Measurements from ENCODE around the gene WDR49. TPM values are rescaled to one million over a fixed set of nuclear protein-coding genes. Genes with fewer than 3 reads are reported as not detected.

The WDR49 gene
- total RNA-seq, 1 experiment from 2014 or later, result 1.4 TPM

DNA sequence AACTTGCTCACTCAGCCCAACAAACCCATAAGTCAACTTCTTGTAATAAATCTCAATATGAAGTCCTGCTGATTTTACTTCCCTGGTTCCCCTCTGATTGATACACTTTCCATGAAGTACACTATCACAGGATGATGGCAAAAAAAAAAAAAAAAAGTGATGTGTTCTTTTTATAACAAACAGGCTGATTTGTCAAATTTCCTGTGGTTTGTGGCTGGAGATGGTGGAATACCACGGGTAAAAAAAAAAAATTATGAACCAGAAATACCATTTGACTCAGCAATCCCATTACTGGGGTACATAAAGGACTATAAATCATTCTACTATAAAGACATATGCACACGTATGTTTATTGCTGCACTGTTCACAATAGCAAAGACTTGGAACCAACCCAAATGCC, 169.2 kb downstream of the WDR49 start:
- DNase-seq, result no peak
- H3K27ac Mint-ChIP-seq (ENCODE audit: unreplicated experiment), result no peak overlapping the region
- no peaks in the 10 kb centered on the region for H3K36me3 Mint-ChIP-seq (ENCODE audit: insufficient read depth, unreplicated experiment)
- TF ChIP-seq, protein P1, sequence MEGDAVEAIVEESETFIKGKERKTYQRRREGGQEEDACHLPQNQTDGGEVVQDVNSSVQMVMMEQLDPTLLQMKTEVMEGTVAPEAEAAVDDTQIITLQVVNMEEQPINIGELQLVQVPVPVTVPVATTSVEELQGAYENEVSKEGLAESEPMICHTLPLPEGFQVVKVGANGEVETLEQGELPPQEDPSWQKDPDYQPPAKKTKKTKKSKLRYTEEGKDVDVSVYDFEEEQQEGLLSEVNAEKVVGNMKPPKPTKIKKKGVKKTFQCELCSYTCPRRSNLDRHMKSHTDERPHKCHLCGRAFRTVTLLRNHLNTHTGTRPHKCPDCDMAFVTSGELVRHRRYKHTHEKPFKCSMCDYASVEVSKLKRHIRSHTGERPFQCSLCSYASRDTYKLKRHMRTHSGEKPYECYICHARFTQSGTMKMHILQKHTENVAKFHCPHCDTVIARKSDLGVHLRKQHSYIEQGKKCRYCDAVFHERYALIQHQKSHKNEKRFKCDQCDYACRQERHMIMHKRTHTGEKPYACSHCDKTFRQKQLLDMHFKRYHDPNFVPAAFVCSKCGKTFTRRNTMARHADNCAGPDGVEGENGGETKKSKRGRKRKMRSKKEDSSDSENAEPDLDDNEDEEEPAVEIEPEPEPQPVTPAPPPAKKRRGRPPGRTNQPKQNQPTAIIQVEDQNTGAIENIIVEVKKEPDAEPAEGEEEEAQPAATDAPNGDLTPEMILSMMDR (IDR thresholded peaks at IDR 0.05; ENCODE audit: unreplicated experiment), result no peak
- no peak overlapping the region for H3K4me3 Mint-ChIP-seq (ENCODE audit: low read depth, unreplicated experiment)
- no peaks in the 10 kb centered on the region for H3K4me1 Mint-ChIP-seq (ENCODE audit: low read depth, unreplicated experiment)
- CTCF ChIA-PET, result no interaction called here
- BruUV-seq (replicated peaks), result no TSS peak
- intact Hi-C loops (cut with micrococcal nuclease; ENCODE audit: unreplicated experiment), result no loop called here
- H3K9me3 Mint-ChIP-seq (ENCODE audit: low read depth, unreplicated experiment), result no peaks in the 10 kb centered on the region
- H3K27me3 Mint-ChIP-seq (ENCODE audit: unreplicated experiment), result no peaks in the 10 kb centered on the region

DNA sequence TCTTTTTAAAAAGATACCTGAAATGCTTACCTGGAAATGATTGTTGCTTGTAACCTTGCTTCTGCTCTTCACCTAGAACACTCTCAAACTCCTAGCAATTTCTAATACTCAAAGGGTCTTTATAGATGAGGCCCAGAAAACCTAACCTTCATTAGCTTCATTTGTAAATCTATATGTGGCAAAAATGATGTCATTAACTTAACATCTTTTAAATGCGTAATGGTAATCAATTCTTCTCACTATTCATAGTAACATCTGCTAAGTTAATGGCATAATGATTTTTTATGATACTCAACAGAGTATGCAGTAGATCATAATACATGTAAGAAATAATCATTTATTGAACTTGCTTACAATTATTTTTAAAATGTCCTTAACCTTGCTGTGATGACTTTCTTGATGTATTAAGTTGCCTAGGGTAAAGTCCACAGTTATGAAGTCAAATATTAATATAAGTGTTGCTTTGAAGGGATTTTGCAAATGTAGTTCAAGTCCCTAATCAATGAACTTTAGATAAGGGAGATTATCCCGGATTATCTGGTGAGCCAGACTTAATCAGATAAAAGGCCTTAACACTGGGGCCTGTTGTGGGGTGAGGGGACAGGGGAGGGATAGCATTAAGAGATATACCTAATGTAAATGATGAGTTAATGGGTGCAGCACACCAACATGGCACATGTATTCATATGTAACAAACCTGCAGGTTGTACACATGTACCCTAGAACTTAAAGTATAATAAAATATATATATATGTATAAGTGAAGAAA, 169.8 kb downstream of the WDR49 start:
- Mint-ChIP-seq H3K27ac (ENCODE audit: unreplicated experiment) (no peak overlapping the region), H3K27me3 (ENCODE audit: unreplicated experiment) (no peaks in the 10 kb centered on the region), H3K4me3 (ENCODE audit: low read depth, unreplicated experiment) (no peak overlapping the region), H3K36me3 (ENCODE audit: insufficient read depth, unreplicated experiment) (no peaks in the 10 kb centered on the region), H3K9me3 (ENCODE audit: low read depth, unreplicated experiment) (no peaks in the 10 kb centered on the region), H3K4me1 (ENCODE audit: low read depth, unreplicated experiment) (no peaks in the 10 kb centered on the region)
- CTCF ChIA-PET, result no interaction called here
- BruUV-seq (replicated peaks), result no TSS peak
- DNase-seq, result no peak
- TF ChIP-seq, protein P1 (IDR thresholded peaks at IDR 0.05; ENCODE audit: unreplicated experiment), result no peak
- intact Hi-C loops (cut with micrococcal nuclease; ENCODE audit: unreplicated experiment), result no loop called here

DNA sequence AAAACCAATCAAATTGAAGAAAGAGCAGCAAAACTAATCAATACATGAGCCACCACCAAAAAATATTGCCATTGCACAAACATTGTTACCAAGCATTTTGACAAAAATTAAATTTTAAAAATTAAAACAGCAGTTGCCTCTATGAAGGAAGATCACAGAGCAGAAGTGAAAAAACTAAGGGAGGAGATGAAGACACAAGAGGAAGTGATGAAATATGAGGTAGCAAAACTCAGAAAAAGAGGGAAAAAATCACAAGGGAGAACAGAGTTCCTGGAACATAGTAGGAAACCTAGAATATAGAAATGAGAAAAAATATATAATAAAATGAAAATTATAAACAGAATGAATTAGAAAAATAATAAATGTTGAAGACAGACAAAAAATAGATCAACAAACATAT, 172.6 kb downstream of the WDR49 start:
- Mint-ChIP-seq H3K27me3 (ENCODE audit: unreplicated experiment) (no peaks in the 10 kb centered on the region), H3K36me3 (ENCODE audit: insufficient read depth, unreplicated experiment) (no peaks in the 10 kb centered on the region), H3K27ac (ENCODE audit: unreplicated experiment) (no peak overlapping the region), H3K4me3 (ENCODE audit: low read depth, unreplicated experiment) (no peak overlapping the region), H3K4me1 (ENCODE audit: low read depth, unreplicated experiment) (no peaks in the 10 kb centered on the region), H3K9me3 (ENCODE audit: low read depth, unreplicated experiment) (no peaks in the 10 kb centered on the region)
- intact Hi-C loops (cut with micrococcal nuclease; ENCODE audit: unreplicated experiment), result no loop called here
- BruUV-seq (replicated peaks), result no TSS peak
- no peak for DNase-seq
- CTCF ChIA-PET, result interaction anchor here (0.7 kb wide), 1 partner anchor 101 kb away, joined by 4 read pairs; no protein-coding TSS in a partner anchor
- TF ChIP-seq, protein P1 (IDR thresholded peaks at IDR 0.05; ENCODE audit: unreplicated experiment), result no peak

DNA sequence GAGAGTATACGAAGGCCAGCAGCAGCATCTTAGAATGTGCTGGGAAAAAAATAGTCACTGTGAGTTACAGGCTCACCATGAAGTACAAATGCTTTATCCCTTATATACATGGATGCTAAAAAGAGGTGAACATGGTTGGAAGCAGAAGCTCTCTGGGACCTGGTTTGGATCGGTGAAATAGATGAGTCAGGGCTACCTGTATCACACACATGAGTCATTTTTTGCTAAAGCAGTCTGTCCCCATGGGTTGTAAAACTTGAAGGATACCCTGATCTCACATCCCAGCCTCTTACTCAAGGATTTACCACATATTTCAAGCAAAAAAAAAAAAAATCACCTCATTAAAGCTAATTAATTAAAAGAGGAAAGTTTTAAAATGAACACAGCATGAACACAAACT, 173.0 kb downstream of the WDR49 start:
- no peak overlapping the region for H3K4me3 Mint-ChIP-seq (ENCODE audit: low read depth, unreplicated experiment)
- no peaks in the 10 kb centered on the region for H3K4me1 Mint-ChIP-seq (ENCODE audit: low read depth, unreplicated experiment)
- CTCF ChIA-PET, result interaction anchor here (0.6 to 0.7 kb wide), 3 partner anchors 26 to 101 kb away, joined by 4 to 7 read pairs (median 4); no protein-coding TSS in a partner anchor

More for the DNA sequence above, 173.0 kb downstream of the WDR49 start:
- H3K9me3 Mint-ChIP-seq (ENCODE audit: low read depth, unreplicated experiment), result no peaks in the 10 kb centered on the region
- BruUV-seq (replicated peaks), result no TSS peak
- TF ChIP-seq, protein P1 (IDR thresholded peaks at IDR 0.05; ENCODE audit: unreplicated experiment), result no peak
- no peak overlapping the region for H3K27ac Mint-ChIP-seq (ENCODE audit: unreplicated experiment)
- no peaks in the 10 kb centered on the region for H3K27me3 Mint-ChIP-seq (ENCODE audit: unreplicated experiment)
- H3K36me3 Mint-ChIP-seq (ENCODE audit: insufficient read depth, unreplicated experiment), result no peaks in the 10 kb centered on the region
- no peak for DNase-seq
- intact Hi-C loops (cut with micrococcal nuclease; ENCODE audit: unreplicated experiment), result no loop called here
